ENCODE data around the gene TRMT112.

TRMT112 gene

GRCh38 chr11:64306563-64306875 lies 10.8 kb downstream of the TRMT112 start:
- DNase-seq = no peak

GRCh38 chr11:64305691-64306562 lies 11.4 kb downstream of the TRMT112 start:
- peak; percentile 57 for DNase-seq

GRCh38 chr11:64305075-64305690 lies 12.2 kb downstream of the TRMT112 start, which contains the start of gene ESRRA:
Gene ESRRA (plus strand): TSS chr11:64305524. CDS start chr11:64307180, 1,656 bp downstream.
- peak; percentile 99 for DNase-seq

- DNase-seq = peak; percentile 89
These were observed 12.9 kb downstream of the TRMT112 start for GRCh38 chr11:64304316-64305072.

DNA sequence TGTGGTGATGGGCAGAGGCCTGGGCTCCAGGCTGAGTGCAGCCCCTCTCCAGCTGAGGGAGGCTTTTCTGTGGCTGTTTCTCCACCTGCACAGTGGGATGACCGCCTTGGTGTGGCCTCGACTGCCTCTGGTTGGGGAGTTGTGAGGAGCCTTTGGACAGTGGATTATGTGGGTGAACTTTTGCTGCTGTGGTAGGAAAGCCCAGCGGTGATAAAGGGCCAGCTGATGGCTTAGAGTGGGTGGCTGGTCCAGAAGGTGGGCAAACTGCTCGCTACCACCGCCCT lies 13.4 kb downstream of the TRMT112 start:
- DNase-seq = no peak

GRCh38 chr11:64303109-64304031 lies 14.0 kb downstream of the TRMT112 start:
- DNase-seq = no peak

DNA sequence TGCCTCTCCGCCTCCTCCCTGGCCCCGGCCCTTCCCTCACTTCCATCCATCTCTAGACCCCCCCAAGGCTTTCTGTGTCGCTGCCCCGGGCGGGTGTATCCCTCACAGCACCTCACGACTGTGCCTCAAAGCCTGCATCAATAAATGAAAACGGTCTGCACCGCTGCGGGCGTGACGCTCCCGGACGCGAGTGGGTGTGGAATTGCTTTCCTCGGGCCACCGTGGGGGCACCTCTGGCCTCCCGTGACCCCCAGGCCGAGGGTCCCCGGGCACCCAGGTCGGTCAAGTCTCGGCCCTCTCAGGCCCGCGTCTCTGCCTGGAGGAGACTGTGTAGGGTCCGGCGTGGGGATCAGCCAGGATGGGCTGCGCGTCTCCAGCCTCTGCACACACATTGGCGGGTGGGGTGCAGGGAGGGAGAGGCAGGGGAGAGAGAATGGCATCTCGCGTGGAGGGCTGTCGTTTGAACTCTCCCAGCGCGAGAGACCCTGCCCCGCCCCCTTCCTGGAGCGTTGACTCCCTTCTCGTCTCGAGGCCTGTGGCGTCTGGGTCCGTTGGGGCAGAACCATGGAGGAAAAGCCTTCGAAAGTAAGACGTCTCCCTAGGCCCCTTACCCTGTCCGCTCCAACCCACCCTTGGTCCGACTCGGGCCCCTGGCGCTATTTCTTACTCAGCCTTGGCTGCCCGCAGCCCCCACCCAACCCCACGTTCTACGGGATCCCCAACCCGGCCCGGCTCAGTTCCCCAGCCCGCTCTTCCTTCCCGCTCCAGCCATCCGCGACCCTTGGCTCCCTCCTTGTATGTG lies 17.3 kb downstream of the TRMT112 start, which contains the start of gene CATSPERZ:
CATSPERZ (plus strand) TSS at position 512 of the 802 bp plus-strand sequence; CDS start at position 565, 53 bp downstream.
- no peak for DNase-seq

DNA sequence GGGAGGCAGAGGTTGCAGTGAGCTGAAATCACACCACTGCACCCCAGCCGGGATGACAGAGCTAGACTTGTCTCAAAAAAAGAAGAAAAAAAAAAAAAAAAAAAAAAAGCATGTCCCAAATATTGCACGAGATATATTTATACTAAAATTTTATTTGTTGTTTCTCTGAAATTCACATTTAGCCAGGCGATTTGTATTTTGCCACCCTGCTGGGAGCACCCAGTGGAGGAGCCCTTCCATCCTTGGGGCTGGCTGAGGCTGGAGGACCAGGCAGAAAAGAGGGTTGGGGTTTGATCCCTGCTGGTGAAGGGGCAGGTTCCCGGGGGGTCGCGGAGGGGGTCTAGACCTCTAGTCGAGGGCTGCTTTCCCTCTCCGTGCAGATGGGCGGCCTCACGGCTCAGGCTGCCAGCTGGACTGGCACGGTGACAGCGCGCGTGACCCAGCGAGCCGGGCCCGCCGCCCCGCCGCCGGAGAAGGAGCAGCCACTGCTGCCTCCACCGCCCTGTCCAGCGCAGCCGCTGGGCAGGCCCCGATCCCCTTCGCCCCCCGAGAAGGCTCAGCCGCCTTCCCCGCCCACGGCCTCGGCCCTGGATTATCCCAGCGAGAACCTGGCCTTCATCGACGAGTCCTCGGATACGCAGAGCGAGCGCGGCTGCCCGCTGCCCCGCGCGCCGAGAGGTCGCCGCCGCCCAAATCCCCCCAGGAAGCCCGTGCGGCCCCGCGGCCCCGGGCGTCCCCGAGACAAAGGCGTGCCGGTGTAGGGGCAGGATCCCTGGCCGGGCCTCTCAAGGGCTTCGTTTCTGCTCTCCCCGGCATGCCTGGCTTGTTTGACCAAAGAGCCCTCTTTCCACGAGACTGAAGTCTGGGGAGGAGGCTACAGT lies 18.2 kb downstream of the TRMT112 start:
- no peak for DNase-seq

- DNase-seq = no peak
These were observed 19.5 kb downstream of the TRMT112 start for GRCh38 chr11:64297699-64298358.

DNA sequence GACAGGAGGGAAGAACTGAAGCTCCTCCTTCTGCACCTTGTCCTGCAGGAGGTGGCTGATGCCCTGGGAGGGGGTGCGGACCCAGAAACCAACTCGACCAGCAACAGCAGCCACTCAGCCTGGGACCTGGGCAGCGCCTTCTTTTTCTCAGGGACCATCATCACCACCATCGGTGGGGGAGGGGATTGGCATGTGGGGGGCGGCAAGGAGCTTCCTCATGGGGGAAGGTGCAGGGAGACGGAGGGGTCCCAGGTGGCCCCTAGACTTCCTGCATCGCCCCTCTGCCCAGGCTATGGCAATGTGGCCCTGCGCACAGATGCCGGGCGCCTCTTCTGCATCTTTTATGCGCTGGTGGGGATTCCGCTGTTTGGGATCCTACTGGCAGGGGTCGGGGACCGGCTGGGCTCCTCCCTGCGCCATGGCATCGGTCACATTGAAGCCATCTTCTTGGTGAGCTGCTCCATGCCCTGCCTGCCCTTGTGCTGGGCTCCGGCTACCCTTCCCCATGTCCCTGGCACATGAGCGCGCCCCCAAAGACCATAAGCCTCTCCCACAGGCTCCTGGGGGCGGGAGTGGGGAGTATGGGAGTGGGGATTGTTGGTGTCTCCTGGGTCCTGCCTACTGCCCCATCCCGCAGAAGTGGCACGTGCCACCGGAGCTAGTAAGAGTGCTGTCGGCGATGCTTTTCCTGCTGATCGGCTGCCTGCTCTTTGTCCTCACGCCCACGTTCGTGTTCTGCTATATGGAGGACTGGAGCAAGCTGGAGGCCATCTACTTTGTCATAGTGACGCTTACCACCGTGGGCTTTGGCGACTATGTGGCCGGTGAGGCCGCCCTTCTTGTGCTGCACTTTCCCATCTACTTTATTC lies 20.3 kb downstream of the TRMT112 start:
- no peak for DNase-seq

GRCh38 chr11:64296236-64296635 lies 21.1 kb downstream of the TRMT112 start:
- DNase-seq = no peak

DNA sequence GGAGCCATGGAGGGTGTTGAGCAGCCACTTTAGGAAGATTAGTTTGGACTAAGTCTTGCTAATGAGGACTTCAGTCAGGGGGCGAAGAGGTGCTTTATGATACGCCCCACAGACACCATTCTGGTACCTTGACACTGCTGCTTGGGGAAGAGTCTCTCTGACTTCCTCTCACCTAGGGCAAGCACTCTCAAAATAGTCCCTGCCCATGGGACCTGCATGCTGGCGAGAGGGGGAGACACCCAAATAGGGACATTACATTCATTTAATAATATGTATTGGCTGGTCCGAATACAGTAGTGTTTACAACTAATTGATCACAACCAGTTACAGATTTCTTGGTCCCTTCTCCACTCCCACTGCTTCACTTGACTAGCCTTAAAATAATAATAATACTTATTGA lies 21.6 kb downstream of the TRMT112 start:
- DNase-seq = no peak

GRCh38 chr11:64294774-64295173 lies 22.6 kb downstream of the TRMT112 start:
- DNase-seq = no peak

DNA sequence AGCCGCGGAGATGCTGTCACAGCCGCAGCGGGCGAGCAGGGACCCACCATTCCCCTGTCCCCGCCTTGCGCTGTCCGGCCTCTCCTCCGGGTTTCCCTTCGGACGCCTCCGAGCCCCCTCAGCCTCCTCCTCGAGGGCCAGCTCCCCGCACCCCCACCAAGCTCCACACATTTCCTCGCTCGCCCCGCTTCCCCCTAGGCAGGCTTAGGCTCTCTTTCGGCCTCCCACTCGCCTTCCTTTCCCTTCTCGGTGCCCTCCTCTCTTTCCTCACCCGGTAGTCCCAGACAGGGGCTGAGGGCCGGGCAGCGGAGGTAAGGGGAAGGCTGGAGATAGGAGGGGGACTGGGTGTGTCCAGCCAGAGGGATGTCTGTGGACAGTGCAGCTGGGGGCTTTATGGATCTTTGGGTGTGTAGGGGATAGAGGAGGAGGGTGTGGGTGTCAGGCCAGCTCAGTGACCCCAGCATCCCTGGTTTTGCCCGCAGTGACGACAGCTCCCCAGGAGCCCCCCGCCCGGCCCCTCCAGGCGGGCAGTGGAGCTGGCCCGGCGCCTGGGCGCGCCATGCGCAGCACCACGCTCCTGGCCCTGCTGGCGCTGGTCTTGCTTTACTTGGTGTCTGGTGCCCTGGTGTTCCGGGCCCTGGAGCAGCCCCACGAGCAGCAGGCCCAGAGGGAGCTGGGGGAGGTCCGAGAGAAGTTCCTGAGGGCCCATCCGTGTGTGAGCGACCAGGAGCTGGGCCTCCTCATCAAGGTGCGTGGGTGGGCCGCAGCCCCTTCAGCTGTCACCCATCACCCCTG lies 24.7 kb downstream of the TRMT112 start:
- no peak for DNase-seq

- no peak for DNase-seq
These were observed 25.5 kb downstream of the TRMT112 start for GRCh38 chr11:64291752-64292459.

- no peak for DNase-seq
These were observed 26.1 kb downstream of the TRMT112 start, which contains the start of gene KCNK4 for GRCh38 chr11:64291262-64291751. Gene KCNK4 (plus strand): TSS chr11:64291302. CDS start chr11:64293019, 1,717 bp downstream.
